ENCODE measurements around the gene CA11. TPM values are rescaled to one million over a fixed set of nuclear protein-coding genes. Genes with fewer than 3 reads are reported as not detected.

CA11 gene
- total and polyA plus RNA-seq, 9 of the 15 experiments (the other 6 are each of a cell fraction or from before 2014, with no cell fraction given): 2.9 to 19.9 (median 8.3) TPM

GRCh38 chr19:48627865-48628314, 18.1 kb downstream of the CA11 start:
- Histone ChIP-seq H3K27me3 (ENCODE audit: control insufficient read depth in 2 of 2, insufficient read depth in 2 of 2, low read length in 2 of 2) (no peaks in the 10 kb centered on the region), H3K9ac (ENCODE audit: insufficient read depth in 1 of 2, low read depth in 2 of 2, low read length in 2 of 2) (peak overlapping the region in 1 of 2 experiments; percentile 71; a peak in 1 of 4 replicates), H3K4me3 (no peak overlapping the region), H2AFZ (ENCODE audit: low read depth, low read length) (no peak overlapping the region), H3K4me2 (ENCODE audit: insufficient read depth, low read length) (no peak overlapping the region), H3K9me1 (ENCODE audit: control insufficient read depth, insufficient read depth, low read length) (no peaks in the 10 kb centered on the region), H3K9me3 (replicated peaks; ENCODE audit: control insufficient read depth, insufficient read depth, low read depth, low read length) (no peaks in the 10 kb centered on the region), H3K79me2 (ENCODE audit: control insufficient read depth, insufficient read depth, low read length) (no peaks in the 10 kb centered on the region), H3K36me3 (ENCODE audit: control insufficient read depth, insufficient read depth, low read length) (peaks cover 5% of the 10 kb centered on the region; the same call in 1 of the 3 replicates), H4K20me1 (replicated peaks; ENCODE audit: control insufficient read depth, insufficient read depth, low read length) (no peaks in the 10 kb centered on the region), H3K27ac (ENCODE audit: extremely low read depth, low read depth, low read length) (no peak overlapping the region), H3K4me1 (replicated peaks in 1 of 2; ENCODE audit: control insufficient read depth in 2 of 2, insufficient read depth in 2 of 2, low read length in 2 of 2) (peaks cover 22 to 75% of the 10 kb centered on the region in 2 experiments)
- FAIRE-seq (no peak), DNase-seq (ENCODE audit: extremely low read depth in 1 of 4, low spot score in 3 of 4) (no peak), ATAC-seq (no peak)
- ChIA-PET CTCF (ENCODE audit: low intra/inter-chr PET ratio) (no interaction called here), POLR2A (interaction anchor here (0.9 to 1.3 kb wide), 4 partner anchors 9 to 13 kb away, joined by 3 to 4 read pairs (median 4); partner anchors contain the start of genes FAM83E, RPL18 and SPHK2)
- BruUV-seq (replicated peaks): no TSS peak
- intact Hi-C loops (cut with micrococcal nuclease) (no loop called here), in situ Hi-C loops (cut with MboI) (no loop called here)
- WGBS (ENCODE audit: insufficient coverage, low coverage, missing lambda C conversion rate): 81% methylated on average over 11 of the region's 17 CpGs
- peak; percentile 25; the same call in 1 of the 2 replicates for TF ChIP-seq POLR2G (IDR thresholded peaks at IDR 0.05; ENCODE audit: low read depth, low read length)
- TF ChIP-seq TARDBP (IDR thresholded peaks at IDR 0.05): no peak
- TF ChIP-seq RBM22 (IDR thresholded peaks at IDR 0.05; ENCODE audit: low read depth, low read length, poor library complexity, severe bottlenecking): no peak
- peak; percentile 33; the same call in 1 of the 2 replicates for TF ChIP-seq RBFOX2 (IDR thresholded peaks at IDR 0.05; ENCODE audit: low read depth, low read length)

- Histone ChIP-seq H3K27me3 (ENCODE audit: control insufficient read depth in 2 of 2, insufficient read depth in 2 of 2, low read length in 2 of 2) (no peaks in the 10 kb centered on the region), H3K27ac (ENCODE audit: extremely low read depth, low read depth, low read length) (no peak overlapping the region), H3K4me2 (ENCODE audit: insufficient read depth, low read length) (no peak overlapping the region), H3K79me2 (ENCODE audit: control insufficient read depth, insufficient read depth, low read length) (no peaks in the 10 kb centered on the region), H2AFZ (ENCODE audit: low read depth, low read length) (no peak overlapping the region), H3K36me3 (ENCODE audit: control insufficient read depth, insufficient read depth, low read length) (peaks cover 5% of the 10 kb centered on the region; the same call in 1 of the 3 replicates), H3K9ac (ENCODE audit: insufficient read depth in 1 of 2, low read depth in 2 of 2, low read length in 2 of 2) (peak overlapping the region in 1 of 2 experiments; percentile 71; a peak in 2 of 4 replicates), H3K4me3 (no peak overlapping the region), H3K9me3 (replicated peaks; ENCODE audit: control insufficient read depth, insufficient read depth, low read depth, low read length) (no peaks in the 10 kb centered on the region), H3K9me1 (ENCODE audit: control insufficient read depth, insufficient read depth, low read length) (no peaks in the 10 kb centered on the region), H3K4me1 (replicated peaks in 1 of 2; ENCODE audit: control insufficient read depth in 2 of 2, insufficient read depth in 2 of 2, low read length in 2 of 2) (peaks cover 16 to 70% of the 10 kb centered on the region in 2 experiments), H4K20me1 (replicated peaks; ENCODE audit: control insufficient read depth, insufficient read depth, low read length) (no peaks in the 10 kb centered on the region)
- no TSS peak for BruUV-seq (replicated peaks)
- in situ Hi-C loops (cut with MboI) (no loop called here), intact Hi-C loops (cut with micrococcal nuclease) (no loop called here)
- DNase-seq (ENCODE audit: extremely low read depth in 1 of 4, low spot score in 3 of 4) (no peak), ATAC-seq (no peak), FAIRE-seq (no peak)
- POLR2A ChIA-PET: interaction anchor here (0.6 to 1.3 kb wide), 4 partner anchors 8 to 112 kb away, joined by 3 to 4 read pairs (median 4); partner anchors contain the start of genes FAM83E, RPL18 and SPHK2
- CTCF ChIA-PET (ENCODE audit: low intra/inter-chr PET ratio): no interaction called here
- WGBS (ENCODE audit: insufficient coverage, low coverage, missing lambda C conversion rate): 32% methylated on average over 2 of the region's 6 CpGs
- TF ChIP-seq TAL1 (IDR thresholded peaks at IDR 0.05) (no peak), NCOA6 (IDR thresholded peaks at IDR 0.05) (no peak)
Measured at GRCh38 chr19:48627201-48627864, 18.7 kb downstream of the CA11 start.

Data from K562 (cell line).